Islet of Langerhans (tissue), 1 donor: ENCODE measurements around the gene ENAH.
"Not testable (repeated sequence)": the region's sequence is repeated elsewhere in the genome, so short reads cannot be mapped to it uniquely, and the experiment has no call there.

Experiments used
- FAIRE-seq: peaks from one replicate; lab custom pipeline; 2011; peaks lifted over from hg19 to GRCh38; lab: Jason Lieb, UNC

ENAH gene

DNA sequence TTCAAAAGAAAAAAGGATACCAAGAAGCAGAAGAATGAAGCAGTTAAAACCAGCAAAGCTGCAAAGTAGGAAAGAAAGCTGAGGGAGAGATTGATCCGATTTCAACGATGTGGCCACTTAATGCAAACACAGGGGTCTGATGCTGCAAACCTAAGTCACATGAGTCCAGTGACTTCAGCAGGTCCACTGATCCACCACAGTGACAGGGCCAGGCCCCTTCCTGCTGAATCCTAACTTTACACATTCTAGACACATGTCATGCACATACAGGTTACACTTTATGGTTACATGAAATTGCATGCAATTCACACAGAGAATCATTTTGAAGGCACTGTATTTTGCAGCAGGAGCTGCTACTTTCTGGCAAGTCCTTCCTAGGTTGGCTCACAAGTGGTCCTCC is 166.1 kb downstream of the ENAH start:
- no peak for FAIRE-seq

DNA sequence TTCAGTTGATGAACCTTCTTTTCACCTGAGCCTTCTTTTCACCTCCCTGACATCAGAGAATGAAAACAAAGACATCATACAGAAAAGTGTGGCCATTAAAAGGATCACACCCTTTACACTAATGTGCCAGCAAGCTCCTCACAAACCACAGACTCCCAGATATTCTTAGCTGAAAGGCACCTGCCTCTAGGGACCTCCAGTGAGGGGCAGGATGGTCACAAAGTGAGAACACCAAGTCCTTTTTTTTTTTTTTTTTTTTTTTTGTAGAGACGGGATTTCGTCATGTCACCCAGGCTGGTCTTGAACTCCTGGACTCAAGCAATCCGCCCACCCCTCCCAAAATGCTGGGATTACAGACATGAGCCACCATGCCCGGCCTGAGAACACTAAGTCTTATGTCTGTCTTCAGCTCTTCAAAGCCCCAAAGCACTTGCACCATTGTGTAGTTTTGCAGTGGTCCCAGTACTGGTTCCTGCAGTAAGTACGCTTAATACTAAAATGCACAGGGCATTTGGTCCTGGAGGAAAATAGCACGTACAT is 166.9 kb downstream of the ENAH start:
- no peak for FAIRE-seq

- FAIRE-seq = no peak
Observed at GRCh38 chr1:225485226-225485625, 167.7 kb downstream of the ENAH start.

GRCh38 chr1:225484657-225485214 is 168.2 kb downstream of the ENAH start:
- FAIRE-seq = no peak

DNA sequence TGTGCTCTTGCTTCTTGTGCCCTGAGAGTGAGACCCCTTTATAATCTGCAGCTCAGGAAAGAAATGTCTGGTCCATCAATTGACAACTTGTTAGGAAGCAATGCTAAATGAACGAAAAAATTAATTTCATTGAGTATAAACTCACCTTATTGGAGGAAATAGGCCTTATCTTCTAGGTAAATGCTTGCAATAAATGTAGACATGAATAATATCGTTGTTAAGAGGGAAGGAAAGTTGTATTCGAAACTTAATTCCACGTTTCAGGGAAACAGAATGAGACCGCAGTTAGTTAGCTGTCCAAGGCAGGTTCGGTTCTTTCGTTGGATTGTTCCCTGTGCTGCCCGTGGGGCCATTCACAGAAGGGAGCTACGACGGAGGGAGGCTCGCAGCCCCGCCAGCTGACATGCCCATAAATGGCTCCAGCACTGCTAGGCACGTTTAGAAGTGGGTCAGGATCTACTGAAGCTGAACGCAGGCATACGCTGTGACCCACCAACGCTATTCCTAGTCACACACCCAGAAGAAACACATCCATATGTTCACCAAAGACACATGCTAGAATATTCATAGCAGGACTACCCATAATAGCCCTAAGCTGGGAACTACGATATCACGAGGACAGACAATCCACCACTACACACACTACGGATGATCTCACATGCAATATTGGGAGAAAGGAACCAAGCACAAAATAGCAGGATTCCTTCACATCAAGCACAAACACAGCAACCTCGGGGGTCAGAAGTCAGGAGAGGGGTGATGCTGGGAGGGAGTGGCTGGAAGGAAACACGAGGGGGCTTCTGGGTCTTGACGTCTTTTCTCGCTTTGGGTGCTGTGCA is 168.9 kb downstream of the ENAH start:
- FAIRE-seq = no peak

DNA sequence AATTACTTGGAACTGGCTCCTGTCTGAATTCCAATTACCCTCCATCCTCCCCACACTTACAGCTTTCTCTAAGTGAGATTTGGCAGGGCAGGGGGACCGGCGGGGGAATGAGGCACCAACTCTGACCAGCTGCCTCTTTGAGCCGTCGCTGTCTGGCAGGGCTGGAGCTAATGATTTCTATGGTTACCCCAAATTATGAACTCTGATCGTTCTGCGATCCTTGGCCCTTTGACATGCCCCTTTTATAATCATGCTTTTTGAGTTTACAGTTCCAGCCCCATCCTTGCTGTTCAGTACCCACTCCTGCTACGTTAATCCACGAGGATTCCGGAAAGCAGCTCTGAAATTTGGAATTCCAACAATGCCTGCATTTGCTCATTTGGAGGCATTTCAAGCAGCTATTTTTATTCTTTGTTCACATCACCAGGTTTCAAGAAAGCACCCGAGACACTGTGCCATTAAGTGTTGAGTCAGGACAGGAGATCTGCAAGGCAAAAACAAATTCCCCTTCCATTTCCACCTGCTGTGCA is 170.4 kb downstream of the ENAH start:
- FAIRE-seq = no peak

GRCh38 chr1:225481738-225482137 is 171.2 kb downstream of the ENAH start:
- no peak for FAIRE-seq

DNA sequence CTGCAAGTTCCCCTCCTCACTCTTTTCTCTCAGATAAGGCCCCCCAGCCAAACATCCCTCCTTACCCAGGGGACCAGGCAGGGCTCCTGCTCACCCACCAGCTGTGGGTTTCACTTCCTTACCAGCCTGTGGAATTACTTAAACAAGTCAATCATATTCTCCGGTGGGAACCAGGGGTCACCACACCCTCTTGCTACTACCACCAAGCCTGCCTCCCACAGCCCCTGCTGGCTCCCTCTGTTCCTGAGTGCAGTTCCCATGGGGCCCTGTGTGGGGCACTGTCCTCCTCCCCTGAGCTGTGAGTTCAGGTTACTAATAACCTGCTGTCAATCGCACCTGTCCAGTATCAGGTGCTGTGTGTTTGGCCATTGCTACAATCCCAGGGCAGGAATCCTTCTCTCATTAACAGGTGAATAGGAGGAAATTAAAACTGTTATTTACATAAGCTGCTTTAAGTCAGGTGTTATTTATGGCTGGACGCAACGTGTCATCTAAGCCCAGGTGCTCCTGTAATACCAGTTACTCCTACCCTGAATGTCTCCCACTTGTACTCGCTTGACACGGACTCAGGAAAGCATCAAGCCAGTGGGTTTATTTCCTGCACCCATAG is 172.0 kb downstream of the ENAH start:
- FAIRE-seq = no peak

- no peak for FAIRE-seq
Observed at GRCh38 chr1:225479996-225480720, 172.8 kb downstream of the ENAH start.

- no peak for FAIRE-seq
Observed at GRCh38 chr1:225479341-225479740, 173.6 kb downstream of the ENAH start.

GRCh38 chr1:225477296-225477911 is 175.5 kb downstream of the ENAH start:
- FAIRE-seq = no peak

DNA sequence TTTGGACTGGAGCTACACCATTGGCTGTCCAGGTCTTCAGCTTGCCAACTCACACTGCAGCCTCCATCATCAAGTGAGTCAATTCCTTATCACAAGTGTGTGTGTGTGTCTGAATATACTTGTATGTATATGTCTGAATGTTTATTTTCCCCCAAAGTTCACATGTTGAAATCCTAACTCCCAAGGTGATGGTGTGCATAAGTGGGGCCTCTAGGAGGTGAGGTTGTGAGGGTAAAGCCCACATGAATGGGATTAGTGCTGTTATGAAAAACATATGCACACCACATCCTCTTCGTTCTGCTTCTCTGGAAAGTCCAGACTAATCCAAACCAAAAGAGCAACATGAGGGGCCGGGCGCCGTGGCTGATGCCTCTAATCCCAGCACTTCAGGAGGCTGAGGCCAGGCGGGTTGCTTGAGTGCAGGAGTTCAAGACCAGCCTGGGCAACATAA is 176.4 kb downstream of the ENAH start:
- no peak for FAIRE-seq

DNA sequence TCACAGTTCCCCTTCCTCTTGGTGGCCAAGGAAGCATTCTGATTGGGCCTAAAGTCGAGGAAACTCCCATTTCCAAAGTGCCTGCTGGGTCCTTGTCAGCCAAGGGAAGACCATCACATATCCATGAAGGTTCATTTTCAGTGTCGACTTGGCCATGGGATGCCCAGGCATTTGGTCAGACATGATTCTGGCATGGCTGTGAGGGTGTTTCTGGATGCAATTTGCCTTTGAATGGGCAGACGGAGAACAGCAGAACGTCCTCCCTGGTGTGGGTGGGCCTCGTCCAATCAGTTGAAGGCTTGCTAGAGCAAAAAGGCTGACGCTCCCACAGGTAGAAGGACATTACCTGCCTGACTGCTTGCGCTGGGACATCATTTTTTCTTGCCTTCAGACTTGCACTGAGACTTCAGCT is 176.8 kb downstream of the ENAH start:
- FAIRE-seq = no peak

DNA sequence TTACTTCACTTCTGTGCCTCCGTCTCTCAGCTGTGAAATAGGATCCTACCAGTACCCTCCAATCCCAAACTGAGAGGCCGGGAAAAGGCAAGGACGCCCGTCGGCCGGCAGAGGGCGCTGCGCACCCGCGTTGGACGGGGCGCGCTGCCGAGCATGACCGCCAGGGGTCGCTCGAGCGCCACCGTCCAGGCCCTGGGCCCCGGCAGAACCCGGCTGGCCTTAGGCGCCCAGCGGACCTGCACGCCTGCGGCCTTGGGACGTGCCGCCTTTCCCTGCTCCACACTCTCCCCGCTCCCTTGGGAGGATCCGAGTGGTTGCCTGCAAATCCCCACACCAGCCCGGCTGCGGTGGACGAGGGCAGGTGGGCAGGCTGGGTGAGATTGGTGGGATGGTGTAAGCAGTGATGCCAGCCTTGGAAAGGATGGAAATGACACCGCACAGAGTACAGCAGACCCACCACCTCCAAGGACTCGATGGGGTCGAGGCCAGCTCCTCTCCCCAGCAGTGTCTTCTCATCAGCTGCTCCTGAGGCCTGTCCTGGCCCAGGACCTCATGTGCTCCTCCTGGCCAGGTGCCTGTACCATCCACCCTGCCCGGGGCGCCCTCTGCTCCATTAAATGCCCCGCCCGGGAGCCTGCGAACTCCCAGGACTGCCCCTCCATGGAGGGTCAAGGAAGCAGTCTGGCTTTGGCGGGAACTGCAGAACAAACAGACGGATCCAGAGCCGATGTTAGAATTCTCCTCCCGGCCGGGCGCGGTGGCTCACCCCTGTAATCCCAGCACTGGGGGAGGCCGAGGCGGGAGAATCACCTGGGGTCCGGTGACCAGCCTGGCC is 177.7 kb downstream of the ENAH start:
- FAIRE-seq = no peak

DNA sequence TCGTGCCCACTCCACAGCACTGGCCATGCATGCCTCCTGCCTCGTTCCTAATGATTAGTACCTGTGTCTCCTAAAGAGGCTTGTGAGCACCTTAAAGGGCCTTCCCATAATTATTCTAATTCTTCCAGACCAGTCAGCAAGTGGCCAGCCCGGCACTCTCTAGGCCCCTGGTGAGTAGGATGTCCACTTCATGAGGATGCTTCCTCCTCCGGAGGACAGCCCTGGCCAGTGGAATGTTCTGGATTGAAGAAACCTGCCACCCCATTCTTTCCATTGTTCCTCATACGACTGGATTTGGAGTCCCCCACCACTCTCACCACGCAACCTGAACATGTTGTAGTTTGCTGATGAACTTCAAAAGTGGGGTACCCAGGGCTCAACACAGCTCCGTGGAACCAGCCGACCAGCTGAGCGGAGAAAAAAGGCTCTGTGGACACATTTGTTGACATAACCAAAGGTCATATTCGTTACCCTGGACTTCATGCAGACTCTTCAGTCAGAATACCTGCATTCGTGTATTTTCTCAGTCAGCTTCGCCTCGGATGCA is 178.4 kb downstream of the ENAH start:
- no peak for FAIRE-seq

DNA sequence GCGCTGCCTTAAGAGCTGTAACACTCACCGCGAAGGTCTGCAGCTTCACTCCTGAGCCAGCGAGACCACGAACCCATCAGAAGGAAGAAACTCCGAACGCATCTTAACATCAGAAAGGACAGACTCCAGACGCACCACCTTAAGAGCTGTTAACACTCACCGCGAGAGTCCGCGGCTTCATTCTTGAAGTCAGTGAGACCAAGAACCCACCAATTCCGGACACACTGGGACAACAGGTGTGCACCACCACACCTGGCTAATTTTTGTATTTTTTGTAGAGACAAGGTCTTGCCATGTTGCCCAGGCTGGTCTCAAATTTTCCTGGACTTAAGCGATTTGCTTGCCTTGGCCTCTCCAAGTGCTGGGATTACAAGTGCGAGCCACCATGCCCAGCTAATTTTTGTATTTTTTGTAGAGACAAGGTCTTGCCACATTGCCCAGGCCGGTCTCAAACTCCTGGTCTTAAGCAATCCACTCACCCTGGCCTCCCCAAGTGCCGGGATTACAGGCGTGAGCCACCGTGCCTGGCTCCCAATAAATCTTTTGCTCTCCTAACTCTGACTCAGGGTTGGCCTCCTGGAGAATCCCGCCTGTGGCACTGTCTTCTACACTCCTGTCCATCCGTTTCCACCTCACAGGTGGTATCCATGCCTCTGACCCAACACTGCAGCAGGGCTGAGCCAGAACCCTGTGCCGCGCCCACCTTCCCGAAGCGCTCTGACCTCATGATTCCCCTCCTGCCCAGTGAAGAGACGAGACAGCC is 179.1 kb downstream of the ENAH start:
- not testable (repeated sequence) for FAIRE-seq

DNA sequence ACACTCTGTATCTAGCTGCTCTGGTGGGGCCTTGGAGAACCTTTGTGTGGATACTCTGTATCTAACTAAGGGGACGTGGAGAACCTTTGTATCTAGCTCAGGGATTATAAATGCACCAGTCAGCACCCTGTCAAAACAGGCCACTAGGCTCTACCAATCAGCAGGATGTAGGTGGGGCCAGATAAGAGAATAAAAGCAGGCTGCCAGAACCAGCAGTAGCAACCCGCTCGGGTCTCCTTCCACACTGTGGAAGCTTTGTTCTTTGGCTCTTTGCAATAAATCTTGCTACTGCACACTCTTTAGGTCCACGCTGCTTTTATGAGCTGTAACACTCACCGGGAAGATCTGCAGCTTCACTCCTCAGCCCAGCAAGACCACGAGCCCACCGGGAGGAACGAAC is 179.7 kb downstream of the ENAH start:
- FAIRE-seq = not testable (repeated sequence)

DNA sequence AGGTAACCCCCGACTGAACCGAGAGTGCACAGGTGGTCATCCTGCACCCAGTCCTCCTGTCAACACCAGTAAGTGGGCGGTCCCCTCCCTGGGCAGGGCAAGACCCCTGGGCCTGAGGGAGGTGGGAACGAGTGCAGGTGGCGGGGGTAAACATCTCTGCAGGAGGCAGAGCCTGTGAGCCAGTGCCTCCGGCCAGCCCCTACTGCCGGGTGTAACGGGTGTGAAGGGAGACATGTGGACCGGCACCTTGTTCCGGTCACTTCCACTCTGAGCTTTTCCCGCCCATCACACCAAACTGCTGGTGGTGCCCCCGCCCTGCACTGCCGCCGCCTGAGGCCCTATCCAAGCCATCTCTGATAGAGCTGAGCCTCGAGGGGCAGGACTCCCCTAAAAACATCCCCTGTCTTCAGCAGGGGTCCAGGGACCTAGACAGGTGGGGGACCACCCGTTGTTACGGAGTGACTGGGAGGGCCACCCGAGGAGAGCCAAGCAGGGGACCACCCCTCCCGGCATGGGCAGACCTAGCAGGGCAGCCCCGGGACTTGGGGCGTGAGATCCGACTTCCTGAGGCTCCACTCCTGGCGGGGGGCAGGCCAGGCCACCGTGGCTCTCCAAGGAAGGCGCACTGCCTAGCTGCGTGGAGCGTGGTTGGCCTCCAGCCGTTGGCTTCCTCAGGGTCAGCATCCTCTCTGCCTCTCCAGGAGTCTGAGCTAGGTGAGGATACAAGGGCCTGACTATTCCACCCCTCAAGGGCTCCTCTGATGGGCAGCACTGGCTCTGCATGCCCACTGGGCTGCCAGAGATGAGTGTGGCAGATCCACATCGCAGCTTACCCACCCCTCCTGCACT is 181.2 kb downstream of the ENAH start:
- FAIRE-seq = no peak

- no peak for FAIRE-seq
Observed at GRCh38 chr1:225471109-225471452, 181.8 kb downstream of the ENAH start.
